CD4-positive, alpha-beta T cell treated with Interleukin-15 for 1 hour (primary cell): ENCODE data around the gene SHISA2.

Experiments
- DNase-seq: peaks from one replicate; pipeline ENCODE4 v3.0.0-alpha.2; 2020

SHISA2 gene

DNA sequence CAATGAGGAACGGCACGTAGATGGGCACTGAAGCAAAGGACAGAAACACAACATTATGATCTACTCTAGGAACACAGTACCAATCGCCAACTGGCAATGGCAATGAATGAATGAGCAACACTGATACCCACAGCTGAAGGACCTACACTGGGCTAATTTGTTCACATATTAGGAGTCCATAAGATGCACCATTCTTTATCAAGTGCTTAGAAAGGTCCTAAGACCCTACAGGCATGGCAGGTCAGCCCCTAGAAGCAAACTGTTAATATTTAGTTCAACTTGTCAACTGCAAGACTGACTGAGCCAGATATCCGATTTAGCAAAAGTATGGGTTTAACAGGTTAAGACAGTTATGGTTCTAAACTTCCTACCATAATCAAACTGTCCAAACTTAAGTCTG is 4.8 kb downstream of the SHISA2 start:
- no peak for DNase-seq

- DNase-seq = no peak
These were observed 5.2 kb downstream of the SHISA2 start for GRCh38 chr13:26046639-26047038.

- DNase-seq = no peak
These were observed 6.7 kb downstream of the SHISA2 start for GRCh38 chr13:26045142-26045541.

DNA sequence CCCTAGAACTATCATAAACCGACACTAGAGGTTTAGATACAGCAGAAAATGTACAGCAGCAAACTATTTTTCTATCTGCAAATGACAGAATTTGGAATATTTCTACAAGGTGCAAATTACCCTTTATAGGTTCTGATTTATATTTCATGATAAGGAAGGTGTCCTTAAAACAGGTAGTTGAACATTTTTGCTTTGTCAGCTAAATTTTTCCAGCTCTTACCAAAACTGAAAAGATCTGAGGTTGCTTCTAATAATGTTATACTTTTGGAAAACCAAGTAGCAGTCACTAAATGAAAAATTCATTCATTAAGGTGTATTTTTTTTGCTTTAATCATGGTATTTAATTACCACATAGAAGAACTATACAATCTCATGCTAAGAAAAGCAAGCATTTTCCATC is 9.0 kb downstream of the SHISA2 start:
- no peak for DNase-seq

DNA sequence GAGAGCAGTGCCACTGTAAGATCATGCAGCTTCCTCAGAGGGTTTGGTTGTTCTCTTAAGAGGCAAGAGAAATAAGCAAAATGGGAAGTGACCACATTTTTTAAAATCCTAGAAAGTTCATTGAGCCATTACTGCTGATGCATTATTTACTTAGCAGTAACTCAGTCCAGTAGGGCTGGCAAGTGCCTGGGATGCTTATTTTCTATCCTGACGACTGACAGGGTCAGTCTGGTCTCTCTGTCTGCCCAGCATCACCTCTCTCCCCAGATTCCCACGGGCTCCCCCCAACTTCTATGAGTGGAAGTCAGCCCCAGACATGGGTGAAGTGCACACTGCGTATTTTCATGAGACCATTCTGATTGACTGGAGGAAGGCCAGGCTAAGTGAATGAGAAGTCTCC is 10.4 kb downstream of the SHISA2 start:
- no peak for DNase-seq

DNA sequence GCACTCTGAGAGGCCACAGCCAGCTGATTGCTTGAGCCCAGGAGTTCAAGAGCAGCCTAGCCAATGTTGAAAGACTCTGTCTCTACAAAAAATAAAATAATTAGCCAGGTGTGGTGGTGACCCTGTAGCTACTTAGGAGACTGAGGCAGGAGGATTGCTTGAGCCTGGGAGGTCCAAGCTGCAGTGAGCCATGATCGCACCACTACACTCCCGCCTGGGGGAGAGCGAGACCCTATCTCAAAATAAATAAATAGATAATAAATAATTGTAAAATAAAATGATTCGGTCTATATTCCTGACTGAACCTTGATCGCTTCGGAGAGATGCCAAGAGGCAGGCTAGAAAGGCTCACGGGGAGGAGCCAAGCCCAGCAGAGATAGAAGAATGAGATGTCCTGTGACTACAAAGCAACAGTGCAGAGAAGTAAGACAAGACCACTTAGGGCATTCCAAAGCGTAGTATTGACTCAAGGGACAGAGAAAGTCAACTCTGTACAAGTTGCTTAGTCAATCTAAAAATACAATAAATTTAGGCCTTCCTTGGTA is 12.8 kb downstream of the SHISA2 start:
- DNase-seq = no peak

- DNase-seq = no peak
These were observed 14.5 kb downstream of the SHISA2 start for GRCh38 chr13:26037302-26037701.

GRCh38 chr13:26036383-26036782 is 15.4 kb downstream of the SHISA2 start:
- no peak for DNase-seq

DNA sequence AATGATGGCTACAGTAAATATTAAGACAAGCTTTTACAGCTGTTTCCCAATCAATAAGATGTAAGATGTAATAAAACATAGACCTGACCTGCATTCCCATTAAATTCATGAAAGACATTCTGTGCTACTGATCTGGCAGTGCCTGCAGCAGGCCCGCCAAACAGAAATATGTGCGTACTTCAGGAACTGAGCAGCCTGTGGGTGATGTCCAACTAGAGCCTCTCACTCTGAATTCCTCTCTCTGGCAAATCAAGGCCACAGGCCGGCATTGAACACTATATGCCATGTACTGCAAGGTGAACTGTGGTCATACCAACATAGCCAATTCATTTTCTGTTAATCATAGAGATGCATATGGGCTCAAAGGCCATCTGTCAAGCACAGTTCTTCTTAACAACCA is 17.8 kb downstream of the SHISA2 start:
- DNase-seq = no peak

- DNase-seq = no peak
These were observed 21.5 kb downstream of the SHISA2 start for GRCh38 chr13:26030331-26030730.

GRCh38 chr13:26029581-26030136 is 22.2 kb downstream of the SHISA2 start:
- no peak for DNase-seq

DNA sequence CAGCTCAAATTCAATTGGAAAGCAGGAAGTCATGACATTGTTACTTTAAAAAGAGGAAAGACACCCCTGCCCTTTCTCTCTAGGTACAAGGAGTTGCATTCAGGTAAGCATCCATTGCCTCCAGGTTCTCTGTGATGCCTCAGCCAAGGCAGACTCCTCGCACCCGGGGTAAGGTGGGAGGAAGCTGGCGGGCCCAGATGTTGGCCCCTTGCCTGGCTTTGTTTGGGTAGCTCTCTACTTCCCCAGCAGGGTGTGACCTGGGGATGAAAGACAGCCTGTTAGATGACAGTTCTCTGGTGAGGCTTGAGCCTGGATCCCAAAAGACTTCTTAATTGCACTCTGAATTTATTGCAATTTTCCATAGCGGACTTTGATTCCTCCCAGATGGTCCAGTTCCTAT is 25.6 kb downstream of the SHISA2 start:
- no peak for DNase-seq

GRCh38 chr13:26025771-26026170 is 26.0 kb downstream of the SHISA2 start:
- no peak for DNase-seq

- DNase-seq = no peak
These were observed 26.6 kb downstream of the SHISA2 start for GRCh38 chr13:26025196-26025595.

GRCh38 chr13:26024558-26024957 is 27.3 kb downstream of the SHISA2 start:
- no peak for DNase-seq

- DNase-seq = no peak
These were observed 29.1 kb downstream of the SHISA2 start for GRCh38 chr13:26022538-26023292.

DNA sequence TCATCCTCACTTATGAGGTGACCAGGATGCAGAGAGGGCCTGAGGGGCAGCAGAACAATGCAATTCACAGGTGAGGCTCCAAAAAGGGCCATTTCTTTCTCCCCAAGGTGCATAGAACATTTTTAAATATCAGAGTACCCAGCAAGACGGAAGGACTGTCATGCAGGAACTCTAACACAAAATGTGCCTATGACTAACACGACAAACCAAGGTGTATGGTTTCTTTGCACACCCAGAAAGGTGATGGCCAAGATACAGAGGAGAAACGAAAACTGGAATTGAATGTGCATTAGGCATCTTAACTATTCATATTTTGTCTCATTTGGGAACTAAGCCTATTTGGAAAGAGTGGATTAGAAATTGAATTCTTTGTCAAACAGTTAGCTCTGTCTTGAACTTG is 29.9 kb downstream of the SHISA2 start:
- no peak for DNase-seq

- no peak for DNase-seq
These were observed 30.3 kb downstream of the SHISA2 start for GRCh38 chr13:26021516-26021915.

GRCh38 chr13:26020891-26021290 is 30.9 kb downstream of the SHISA2 start:
- no peak for DNase-seq

GRCh38 chr13:26019881-26020870 is 31.6 kb downstream of the SHISA2 start:
- DNase-seq = no peak

- DNase-seq = no peak
These were observed 32.6 kb downstream of the SHISA2 start for GRCh38 chr13:26019251-26019650.

GRCh38 chr13:26017932-26018665 is 33.7 kb downstream of the SHISA2 start:
- DNase-seq = no peak
